ENCODE data around the gene NCAPG2. TPM values are rescaled to one million over a fixed set of nuclear protein-coding genes. Genes with fewer than 3 reads are reported as not detected.

Gene NCAPG2
- polyA plus RNA-seq, 3 donors = 1.1 to 3.1 (median 1.7) TPM

DNA sequence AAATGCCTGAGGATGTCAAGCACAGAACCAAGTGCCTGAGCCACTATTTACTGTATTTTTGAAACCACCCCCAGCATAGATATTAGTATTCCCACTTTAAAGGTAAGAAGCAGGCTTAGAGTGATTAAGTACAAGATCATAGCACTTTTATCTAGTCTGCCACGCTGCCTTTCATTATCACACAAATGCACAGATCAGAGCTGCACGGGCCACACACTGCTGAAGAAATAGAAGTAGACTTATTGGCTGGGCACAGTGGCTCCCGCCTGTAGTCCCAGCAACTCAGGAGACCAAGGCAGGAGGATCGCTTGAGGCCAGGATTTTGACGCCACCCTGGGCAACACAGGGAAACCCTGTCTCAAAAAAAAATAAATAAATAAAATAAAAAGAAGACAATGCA, 38.2 kb downstream of the NCAPG2 start:
- Mint-ChIP-seq H3K27ac (peak overlapping the region in 1 of 7 donors; percentile 15), H3K4me1 (no peaks in the 10 kb centered on the region), H3K36me3 (peaks cover 71 to 75% of the 10 kb centered on the region in 2 donors), H3K27me3 (ENCODE audit: low read depth in 3 of 3) (peaks cover 0 to 2% (median 0%) of the 10 kb centered on the region in 3 donors), H3K9me3 (peaks cover 0 to 3% (median 0%) of the 10 kb centered on the region in 7 donors), H3K4me3 (no peak overlapping the region)
- H3K9ac ChIP-seq (ENCODE audit: insufficient read depth, low read length, poor library complexity, severe bottlenecking) = no peak overlapping the region
- H4K20me1 ChIP-seq (ENCODE audit: insufficient read depth, low read length) = no peaks in the 10 kb centered on the region
- H3K9me3 ChIP-seq (replicated peaks in 1 of 2; ENCODE audit: control insufficient read depth in 1 of 2, insufficient read depth in 1 of 2, low read length in 2 of 2) = no peaks in the 10 kb centered on the region
- no peak for TF ChIP-seq CTCF (IDR thresholded peaks at IDR 0.05)
- H3K79me2 ChIP-seq (ENCODE audit: insufficient read depth, low read length) = no peaks in the 10 kb centered on the region
- H2AFZ ChIP-seq (ENCODE audit: insufficient read depth, low read depth, low read length, poor library complexity, severe bottlenecking) = no peak overlapping the region
- H3K4me3 ChIP-seq (replicated peaks in 1 of 3; ENCODE audit: low read depth in 2 of 3, low read length in 3 of 3) = no peak overlapping the region
- no peak overlapping the region for H3K4me2 ChIP-seq (replicated peaks; ENCODE audit: extremely low read depth, low read length, poor library complexity, severe bottlenecking)
- H3K27me3 ChIP-seq (ENCODE audit: control insufficient read depth in 2 of 2, insufficient read depth in 2 of 2, low read length in 2 of 2) = no peaks in the 10 kb centered on the region
- 100% methylated on average over 2 of the region's 5 CpGs for WGBS (ENCODE audit: insufficient coverage)
- no peak overlapping the region for H3K27ac ChIP-seq (ENCODE audit: low read depth in 1 of 2, low read length in 2 of 2)
- peaks cover 54 to 82% of the 10 kb centered on the region in 2 donors for H3K36me3 ChIP-seq (replicated peaks in 1 of 2; ENCODE audit: control insufficient read depth in 1 of 2, insufficient read depth in 2 of 2, low read length in 2 of 2)
- intact Hi-C loops (cut with micrococcal nuclease) = no loop called here
- DNase-seq = no peak
- no peaks in the 10 kb centered on the region for H3K4me1 ChIP-seq (ENCODE audit: control insufficient read depth in 1 of 2, insufficient read depth in 2 of 2, low read length in 2 of 2)

DNA sequence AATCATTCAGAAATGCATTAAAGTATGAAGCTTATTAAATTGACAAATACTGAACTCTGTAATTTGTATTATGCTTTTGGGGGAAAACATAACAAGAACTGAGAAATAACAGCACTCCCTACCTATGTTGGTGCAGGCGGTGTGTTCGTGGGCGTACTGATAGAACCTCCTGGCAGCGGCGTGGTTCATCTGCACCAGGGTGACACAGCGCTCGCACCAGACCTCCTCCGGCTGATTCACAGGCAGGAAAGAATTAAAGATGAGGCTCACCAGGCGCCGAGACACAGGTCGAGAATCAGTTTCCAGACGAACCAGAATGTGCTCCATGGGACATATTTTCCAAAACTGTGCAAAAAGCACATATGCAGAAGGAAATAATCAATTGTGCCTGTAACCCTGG, 40.2 kb downstream of the NCAPG2 start:
- no peak overlapping the region for H3K4me3 ChIP-seq (replicated peaks in 1 of 3; ENCODE audit: low read depth in 2 of 3, low read length in 3 of 3)
- no peak overlapping the region for H3K9ac ChIP-seq (ENCODE audit: insufficient read depth, low read length, poor library complexity, severe bottlenecking)
- H4K20me1 ChIP-seq (ENCODE audit: insufficient read depth, low read length) = no peaks in the 10 kb centered on the region
- no peak for TF ChIP-seq CTCF (IDR thresholded peaks at IDR 0.05)
- Mint-ChIP-seq H3K4me1 (no peaks in the 10 kb centered on the region), H3K4me3 (no peak overlapping the region), H3K36me3 (peaks cover 64 to 71% of the 10 kb centered on the region in 2 donors), H3K27me3 (ENCODE audit: low read depth in 3 of 3) (peaks cover 0 to 2% (median 0%) of the 10 kb centered on the region in 3 donors), H3K9me3 (peaks cover 0 to 3% (median 0%) of the 10 kb centered on the region in 7 donors), H3K27ac (no peak overlapping the region)
- intact Hi-C loops (cut with micrococcal nuclease) = no loop called here
- peaks cover 47 to 81% of the 10 kb centered on the region in 2 donors for H3K36me3 ChIP-seq (replicated peaks in 1 of 2; ENCODE audit: control insufficient read depth in 1 of 2, insufficient read depth in 2 of 2, low read length in 2 of 2)
- no peak overlapping the region for H3K27ac ChIP-seq (ENCODE audit: low read depth in 1 of 2, low read length in 2 of 2)
- 99% methylated on average over 7 of the region's 12 CpGs for WGBS (ENCODE audit: insufficient coverage)
- no peaks in the 10 kb centered on the region for H3K4me1 ChIP-seq (ENCODE audit: control insufficient read depth in 1 of 2, insufficient read depth in 2 of 2, low read length in 2 of 2)
- H3K4me2 ChIP-seq (replicated peaks; ENCODE audit: extremely low read depth, low read length, poor library complexity, severe bottlenecking) = no peak overlapping the region
- DNase-seq = no peak
- no peaks in the 10 kb centered on the region for H3K27me3 ChIP-seq (ENCODE audit: control insufficient read depth in 2 of 2, insufficient read depth in 2 of 2, low read length in 2 of 2)
- no peaks in the 10 kb centered on the region for H3K9me3 ChIP-seq (replicated peaks in 1 of 2; ENCODE audit: control insufficient read depth in 1 of 2, insufficient read depth in 1 of 2, low read length in 2 of 2)
- H2AFZ ChIP-seq (ENCODE audit: insufficient read depth, low read depth, low read length, poor library complexity, severe bottlenecking) = no peak overlapping the region
- H3K79me2 ChIP-seq (ENCODE audit: insufficient read depth, low read length) = no peaks in the 10 kb centered on the region
